Jurkat, Clone E6-1 (cell line): ENCODE data around the gene PANX2. TPM values are rescaled to one million over a fixed set of nuclear protein-coding genes. Genes with fewer than 3 reads are reported as not detected.
"Not testable (repeated sequence)": the region's sequence is repeated elsewhere in the genome, so short reads cannot be mapped to it uniquely, and the experiment has no call there.

Source experiments
- DNase-seq: peaks from one replicate; pipeline ENCODE4 v3.0.0-alpha.2; 2011; ENCODE audit warnings: low read depth, low spot score
- H3K4me3 ChIP-seq: 2 replicates; pipeline ENCODE4 v1.5.1; 2011; ENCODE audit warnings: mild to moderate bottlenecking, low read length, control low read depth, moderate library complexity
- polyA plus RNA-seq: library from polyadenylated mRNA; unstranded; fragments of >200 nt; gene quantifications from one replicate; pipeline ENCODE4 v1.2.1, GENCODE V29; 2012; ENCODE audit warnings: missing spikeins; ENCODE audit not compliant: insufficient read length, insufficient read depth

Gene PANX2, protein sequence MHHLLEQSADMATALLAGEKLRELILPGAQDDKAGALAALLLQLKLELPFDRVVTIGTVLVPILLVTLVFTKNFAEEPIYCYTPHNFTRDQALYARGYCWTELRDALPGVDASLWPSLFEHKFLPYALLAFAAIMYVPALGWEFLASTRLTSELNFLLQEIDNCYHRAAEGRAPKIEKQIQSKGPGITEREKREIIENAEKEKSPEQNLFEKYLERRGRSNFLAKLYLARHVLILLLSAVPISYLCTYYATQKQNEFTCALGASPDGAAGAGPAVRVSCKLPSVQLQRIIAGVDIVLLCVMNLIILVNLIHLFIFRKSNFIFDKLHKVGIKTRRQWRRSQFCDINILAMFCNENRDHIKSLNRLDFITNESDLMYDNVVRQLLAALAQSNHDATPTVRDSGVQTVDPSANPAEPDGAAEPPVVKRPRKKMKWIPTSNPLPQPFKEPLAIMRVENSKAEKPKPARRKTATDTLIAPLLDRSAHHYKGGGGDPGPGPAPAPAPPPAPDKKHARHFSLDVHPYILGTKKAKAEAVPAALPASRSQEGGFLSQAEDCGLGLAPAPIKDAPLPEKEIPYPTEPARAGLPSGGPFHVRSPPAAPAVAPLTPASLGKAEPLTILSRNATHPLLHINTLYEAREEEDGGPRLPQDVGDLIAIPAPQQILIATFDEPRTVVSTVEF
- 1.0 TPM for polyA plus RNA-seq

DNA sequence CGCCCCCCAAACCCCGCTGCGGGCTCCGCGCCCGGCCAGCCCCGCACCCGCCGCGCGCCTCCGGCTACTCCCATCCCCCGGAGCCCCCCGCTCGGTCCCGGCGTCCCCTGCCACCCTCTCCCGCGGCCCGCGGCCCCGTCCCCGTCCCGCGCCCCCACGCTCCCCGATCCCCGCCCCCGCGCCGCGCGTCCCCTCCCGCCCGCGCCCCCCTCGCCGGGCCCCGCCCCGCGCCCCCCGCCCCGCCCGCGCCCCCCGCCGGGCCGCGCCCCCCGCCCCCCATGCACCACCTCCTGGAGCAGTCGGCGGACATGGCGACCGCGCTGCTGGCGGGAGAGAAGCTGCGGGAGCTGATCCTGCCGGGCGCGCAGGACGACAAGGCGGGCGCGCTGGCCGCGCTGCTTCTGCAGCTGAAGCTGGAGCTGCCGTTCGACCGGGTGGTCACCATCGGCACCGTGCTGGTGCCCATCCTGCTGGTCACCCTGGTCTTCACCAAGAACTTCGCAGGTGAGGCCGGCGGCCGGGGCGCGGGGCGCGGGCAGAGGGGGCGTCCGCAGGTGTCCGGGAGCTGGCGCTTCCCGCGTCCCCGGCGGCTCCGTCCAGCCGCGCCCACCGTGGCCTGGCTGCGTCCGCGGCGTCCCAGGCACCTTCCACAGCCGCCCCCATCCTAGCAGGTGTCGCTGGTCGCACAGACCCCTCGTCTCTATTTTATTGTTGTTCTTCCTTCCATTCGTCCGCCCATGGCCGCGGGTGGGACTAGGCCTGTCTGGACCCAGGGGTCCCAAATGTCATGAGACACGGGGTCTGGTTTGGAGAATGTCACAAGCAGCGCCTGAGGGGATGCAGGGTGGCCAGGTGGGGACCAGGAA is at the start of gene PANX2:
Gene PANX2, plus strand, starts transcription at position 279 of the 866 bp plus-strand sequence. Its CDS starts 0 bp downstream, at position 279.
- no peak within 1 kb of the TSS for H3K4me3 ChIP-seq

DNA sequence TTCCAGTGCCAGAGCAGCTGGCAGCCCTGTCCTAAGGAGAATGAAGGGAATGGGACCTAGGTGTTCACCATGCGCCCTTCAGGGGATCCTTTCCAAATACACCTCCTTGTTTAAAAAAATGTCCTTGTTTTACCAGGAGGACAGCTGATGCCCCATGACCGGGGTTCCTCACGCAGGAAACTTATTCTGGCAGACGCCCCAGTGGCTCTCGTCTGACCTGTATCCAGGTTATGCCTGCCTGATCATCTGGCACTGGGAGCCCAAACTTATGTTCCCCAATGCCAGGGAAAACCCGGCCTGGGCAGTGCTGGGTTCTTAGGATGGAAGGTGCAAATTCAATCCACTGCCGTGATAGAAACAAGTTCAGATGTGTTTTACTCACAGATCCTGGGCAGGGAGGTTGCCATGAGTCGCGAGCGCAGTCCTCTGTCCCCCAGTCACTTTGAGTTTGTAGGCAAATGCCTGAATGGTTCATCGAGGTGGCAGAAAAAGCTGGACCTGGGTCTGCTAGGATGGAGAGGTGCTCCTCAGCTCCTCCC is 49.3 kb upstream of the PANX2 start:
- no peak for DNase-seq
- H3K4me3 ChIP-seq = no peak overlapping the region

More for the DNA sequence above, at the start of gene PANX2:
- DNase-seq = no peak

DNA sequence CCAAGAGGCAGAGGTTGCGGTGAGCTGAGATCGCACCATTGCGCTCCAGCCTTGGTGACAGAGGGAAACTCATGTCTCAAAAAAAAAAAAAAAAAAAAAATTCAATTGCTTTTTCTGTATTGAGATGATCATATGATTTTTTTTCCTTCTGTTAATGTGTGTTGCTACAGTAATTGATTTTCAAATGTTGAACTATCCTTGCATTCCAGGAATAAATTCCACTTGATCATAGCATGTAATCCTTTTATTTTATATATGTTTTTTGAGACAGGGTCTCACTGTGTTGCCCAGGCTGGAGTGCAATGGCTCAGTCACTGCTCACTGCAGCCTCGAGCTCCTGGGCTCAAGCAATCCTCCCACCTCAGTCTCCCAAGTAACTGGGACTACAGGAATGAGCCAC is 47.4 kb upstream of the PANX2 start:
- H3K4me3 ChIP-seq = no peak overlapping the region
- no peak for DNase-seq

DNA sequence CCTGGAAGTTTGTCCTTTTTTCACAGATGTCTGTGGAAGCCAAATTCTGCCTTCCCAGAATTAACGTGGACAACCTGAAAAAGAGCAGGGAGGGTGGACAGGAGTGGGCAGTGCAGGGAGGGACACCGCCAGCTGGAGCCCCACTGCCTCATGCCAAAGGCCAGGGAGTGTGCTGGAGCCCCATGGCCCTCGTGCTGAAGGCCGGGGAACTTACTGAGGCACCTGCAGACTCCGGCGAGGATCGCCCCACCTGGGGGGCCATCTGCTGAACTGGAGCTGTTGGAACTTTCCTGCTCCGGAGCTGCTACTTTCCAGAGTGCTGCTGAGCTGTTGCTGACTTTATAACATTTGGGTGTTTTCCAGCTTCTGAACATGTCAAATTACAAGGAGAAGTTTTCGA is 45.5 kb upstream of the PANX2 start:
- no peak overlapping the region for H3K4me3 ChIP-seq
- DNase-seq = no peak

DNA sequence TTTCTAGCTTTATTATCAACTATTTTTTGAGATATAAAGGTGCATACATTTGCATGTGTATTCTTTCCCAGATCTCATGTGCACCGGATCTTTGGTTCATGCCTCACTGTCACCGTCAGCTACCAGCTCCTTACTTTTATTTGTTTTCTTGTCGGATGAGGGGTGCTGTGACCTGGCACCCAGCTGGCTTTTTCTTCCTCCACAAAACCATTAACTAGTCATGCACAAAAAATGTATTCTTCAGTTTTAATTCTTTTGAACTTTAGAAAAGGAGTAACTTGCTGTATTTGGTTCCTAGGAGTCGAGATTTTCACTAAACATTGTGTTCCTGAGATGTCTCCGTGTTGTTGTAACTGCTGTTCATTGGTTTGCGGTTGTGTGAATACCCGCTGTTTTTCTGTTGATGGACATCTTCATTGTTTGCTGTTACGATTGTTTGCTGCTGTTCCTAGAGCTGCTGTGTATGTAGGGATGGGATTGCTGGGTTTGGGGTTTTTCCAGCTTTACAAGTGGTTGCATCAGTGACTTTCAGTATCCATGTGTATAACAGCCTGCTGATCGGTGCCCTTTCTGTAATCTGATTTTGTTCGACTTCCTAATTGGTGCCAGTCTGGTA is 41.3 kb upstream of the PANX2 start:
- no peak overlapping the region for H3K4me3 ChIP-seq
- no peak for DNase-seq

DNA sequence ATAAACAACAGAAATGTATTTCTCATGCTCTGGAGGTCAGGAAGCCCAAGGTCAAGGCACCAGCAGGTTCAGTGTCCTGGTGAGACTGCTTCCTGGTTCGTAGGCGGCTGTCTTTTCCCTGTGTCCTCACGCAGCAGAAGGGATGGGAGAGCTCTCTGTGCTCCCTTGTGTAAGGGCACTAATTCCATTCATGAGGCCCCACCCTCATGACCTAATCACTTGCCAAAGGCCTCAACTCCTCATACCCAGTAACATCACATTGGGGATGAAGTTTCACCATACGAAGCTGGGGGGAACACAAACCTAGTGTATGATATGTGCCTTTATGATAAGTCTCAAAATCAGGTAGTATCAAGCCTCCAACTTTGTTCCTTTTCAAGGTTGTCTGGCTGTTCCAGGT is 38.6 kb upstream of the PANX2 start:
- no peak for DNase-seq
- H3K4me3 ChIP-seq = no peak overlapping the region

DNA sequence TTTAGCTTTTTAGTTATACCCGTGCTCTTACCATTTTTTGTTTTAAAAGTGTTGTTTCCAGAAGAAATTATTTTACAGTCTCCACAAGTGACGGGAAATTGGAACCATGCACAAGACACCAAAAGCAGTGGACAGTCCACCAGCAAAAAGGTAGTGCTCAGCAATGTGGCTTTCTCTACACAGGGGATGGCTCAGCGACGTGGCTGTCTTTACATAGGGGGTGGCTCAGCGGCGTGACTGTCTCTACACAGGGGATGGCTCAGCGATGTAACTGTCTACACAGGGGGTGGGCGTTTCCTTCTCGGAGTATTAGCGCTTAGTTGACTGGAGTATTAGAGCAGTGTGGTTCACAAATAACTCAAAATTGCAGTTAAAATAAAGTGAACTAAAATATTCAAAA is 36.0 kb upstream of the PANX2 start:
- no peak overlapping the region for H3K4me3 ChIP-seq
- DNase-seq = no peak

DNA sequence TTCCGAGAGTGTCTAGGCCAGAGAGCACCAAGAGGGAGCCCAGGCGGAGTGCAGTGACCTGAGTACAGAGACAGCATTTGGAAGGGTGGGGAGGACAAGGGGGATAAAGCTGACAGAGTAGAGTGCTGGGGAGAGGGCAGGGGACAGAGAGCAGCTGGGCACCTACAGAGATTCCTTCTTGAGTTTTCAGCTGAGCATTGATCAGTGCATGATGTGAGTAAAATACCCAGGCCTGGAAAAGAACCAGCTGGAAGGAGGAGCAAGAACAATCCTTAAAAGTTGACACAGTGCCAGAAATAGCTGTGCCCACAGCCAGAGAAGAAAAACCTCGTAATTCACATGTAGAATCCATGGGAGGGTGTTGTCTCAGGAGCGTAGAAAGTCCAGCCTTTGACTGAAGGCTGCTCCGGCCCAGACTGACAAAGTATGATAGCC is 33.9 kb upstream of the PANX2 start:
- DNase-seq = no peak
- H3K4me3 ChIP-seq = no peak overlapping the region

DNA sequence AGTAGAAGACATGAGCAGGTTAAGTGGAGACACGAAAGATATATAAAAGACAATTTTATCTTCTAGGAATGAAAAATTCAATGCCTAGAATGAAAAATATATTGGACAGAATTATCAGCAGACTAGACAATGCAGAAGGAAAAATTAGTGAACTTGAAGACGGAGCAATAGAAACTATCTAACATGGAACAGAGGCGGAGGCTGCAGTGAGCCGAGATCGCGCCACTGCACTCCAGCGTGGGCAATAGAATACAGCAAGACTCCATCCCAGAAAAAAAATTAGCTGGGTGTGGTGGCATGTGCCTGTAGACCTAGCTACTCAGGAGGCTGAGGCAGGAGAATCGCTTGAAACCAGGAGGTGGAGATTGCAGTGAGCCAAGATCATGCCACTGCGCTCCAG is 33.3 kb upstream of the PANX2 start:
- H3K4me3 ChIP-seq, DNase-seq: not testable (repeated sequence)

DNA sequence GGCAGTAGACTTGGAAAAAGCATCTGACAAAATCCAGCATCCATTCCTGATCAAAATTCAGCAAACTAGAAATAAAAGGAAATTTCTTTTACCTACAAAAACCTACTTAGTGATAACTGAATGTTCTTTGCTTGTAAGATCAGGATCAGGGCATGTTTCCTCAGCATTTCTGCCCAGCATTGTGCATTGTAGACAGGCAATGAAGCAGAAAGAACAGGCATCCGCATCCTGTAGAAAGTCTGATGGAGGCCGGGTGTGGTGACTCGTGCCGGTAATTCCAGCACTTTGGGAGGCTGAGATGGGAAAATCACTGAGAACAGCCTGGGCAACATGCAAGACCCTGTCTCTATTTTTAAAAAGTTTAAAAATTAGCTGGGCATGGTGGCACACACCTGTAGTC is 32.5 kb upstream of the PANX2 start:
- H3K4me3 ChIP-seq = no peak overlapping the region
- DNase-seq = no peak

DNA sequence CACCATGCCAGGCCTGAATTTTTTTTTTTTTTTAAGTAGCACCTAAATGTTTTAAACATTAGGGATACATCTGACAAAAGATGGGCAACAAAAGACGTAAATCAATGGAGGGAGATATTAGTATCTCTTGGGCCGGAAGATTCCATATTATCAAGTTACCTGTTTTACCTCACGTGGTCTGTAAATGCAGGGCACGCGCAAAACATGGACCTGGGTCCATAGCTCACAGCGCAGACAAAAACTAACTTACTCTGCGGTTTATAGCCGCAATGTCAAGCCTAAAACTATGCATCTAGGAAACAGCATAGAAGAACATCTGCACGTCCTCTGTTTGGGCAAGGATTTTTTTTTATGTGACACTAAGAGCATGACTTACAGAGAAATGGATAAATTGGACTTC is 31.5 kb upstream of the PANX2 start:
- no peak for DNase-seq
- no peak overlapping the region for H3K4me3 ChIP-seq

DNA sequence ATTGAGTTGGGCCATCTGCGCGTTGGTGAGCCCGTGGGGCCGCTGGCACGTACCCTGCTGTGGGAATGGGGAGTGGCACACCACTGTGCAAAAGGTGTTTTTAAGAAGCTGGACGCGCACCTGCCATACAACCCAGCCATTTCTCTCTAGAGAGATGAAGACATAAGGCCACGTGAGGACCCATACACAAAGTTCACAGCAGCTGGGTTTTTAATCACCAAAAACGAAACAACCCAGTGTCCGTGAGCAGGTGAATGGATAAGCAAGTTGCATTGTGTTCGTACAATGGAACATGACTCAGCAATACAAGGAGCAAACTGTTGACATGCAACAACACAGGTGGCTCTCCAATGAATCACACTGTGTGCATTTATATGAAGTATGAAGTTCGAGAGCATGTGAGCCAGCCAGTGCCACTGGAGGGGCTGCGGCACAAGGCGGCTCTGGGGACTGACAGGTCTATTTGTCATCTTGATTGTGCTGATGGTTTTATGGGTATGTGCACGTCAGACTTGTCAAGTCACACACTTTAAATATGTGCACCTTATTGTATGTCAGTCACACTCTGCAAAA is 30.6 kb upstream of the PANX2 start:
- DNase-seq = peak; percentile 24
- H3K4me3 ChIP-seq = no peak overlapping the region

DNA sequence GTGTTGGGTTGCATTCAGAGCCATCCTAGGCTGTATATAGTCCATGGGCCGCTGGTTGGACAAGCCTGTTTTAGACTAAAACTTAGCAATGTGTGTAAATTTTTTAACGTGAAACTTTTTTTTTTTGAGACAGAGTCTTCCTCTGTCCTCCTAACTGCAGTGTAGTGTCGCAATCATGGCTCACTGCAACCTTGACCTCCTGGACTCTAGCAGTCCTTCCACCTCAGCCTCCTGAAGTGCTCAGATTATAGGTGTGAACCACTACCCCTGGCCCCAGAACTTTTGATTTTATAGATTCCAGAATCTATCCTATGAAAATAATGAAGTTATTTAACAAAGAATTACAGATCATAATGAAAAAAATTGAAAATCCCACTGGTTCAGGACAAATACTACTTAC is 29.9 kb upstream of the PANX2 start:
- no peak for DNase-seq
- no peak overlapping the region for H3K4me3 ChIP-seq

DNA sequence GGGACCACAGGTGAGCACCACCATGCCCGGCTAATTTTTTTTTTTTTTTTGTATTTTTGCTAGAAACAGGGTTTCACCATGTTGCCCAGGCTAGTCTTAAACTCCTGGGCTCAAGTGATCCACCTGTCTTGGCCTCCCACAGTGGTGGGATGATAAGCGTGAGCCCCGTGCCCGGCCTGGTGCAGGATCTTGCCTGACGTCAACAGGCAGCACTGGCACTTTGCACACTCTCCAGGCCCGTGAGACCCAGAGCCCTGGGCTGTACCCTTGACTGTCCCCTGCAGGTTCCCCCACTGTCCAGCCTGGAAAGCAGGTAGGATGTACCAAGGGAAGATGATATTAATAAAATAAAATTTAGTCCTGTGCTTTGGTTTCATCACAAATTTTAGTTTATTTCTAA is 29.1 kb upstream of the PANX2 start:
- DNase-seq = no peak
- no peak overlapping the region for H3K4me3 ChIP-seq

DNA sequence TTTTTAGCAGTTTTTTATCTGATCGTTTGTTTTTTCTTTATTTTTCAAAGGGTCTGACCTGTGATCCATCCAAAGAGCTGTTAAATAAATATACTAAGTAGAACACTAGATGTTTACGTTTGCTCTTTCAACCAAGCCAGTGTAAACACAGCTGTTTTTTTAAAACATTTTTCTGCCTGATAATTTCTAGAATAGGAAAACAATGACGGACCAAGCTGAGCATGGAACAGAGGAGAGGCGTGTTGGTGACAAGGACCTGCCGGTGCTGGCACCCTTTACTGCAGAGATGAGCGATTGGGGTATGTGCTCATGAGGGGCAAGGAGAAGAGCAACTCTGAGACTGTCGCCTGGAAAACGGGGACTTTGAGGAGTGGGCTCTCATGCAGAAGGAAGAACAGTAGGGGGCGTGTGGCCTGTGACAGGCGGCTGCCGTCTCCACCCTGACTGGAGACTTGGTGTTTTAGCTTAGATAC is 28.6 kb upstream of the PANX2 start:
- DNase-seq = peak; percentile 17
- no peak overlapping the region for H3K4me3 ChIP-seq

DNA sequence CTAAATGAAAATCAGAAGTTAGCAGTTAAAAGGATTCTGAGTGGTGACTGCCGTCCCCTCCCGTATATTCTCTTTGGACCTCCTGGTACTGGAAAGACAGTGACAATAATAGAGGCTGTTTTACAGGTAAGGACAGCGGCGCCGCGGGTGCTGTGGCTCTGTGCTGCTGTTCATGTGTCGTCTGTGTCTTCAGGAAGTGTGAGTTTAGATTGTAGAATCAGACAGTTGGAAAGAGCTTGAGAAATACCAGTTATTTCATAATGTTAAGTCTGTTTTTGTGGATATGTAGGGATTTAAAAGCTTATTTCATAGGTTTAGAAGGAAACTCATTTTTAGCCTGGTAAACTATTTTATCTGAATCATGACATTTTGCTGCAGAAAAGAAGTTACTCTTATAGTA is 27.4 kb upstream of the PANX2 start:
- no peak overlapping the region for H3K4me3 ChIP-seq
- no peak for DNase-seq

DNA sequence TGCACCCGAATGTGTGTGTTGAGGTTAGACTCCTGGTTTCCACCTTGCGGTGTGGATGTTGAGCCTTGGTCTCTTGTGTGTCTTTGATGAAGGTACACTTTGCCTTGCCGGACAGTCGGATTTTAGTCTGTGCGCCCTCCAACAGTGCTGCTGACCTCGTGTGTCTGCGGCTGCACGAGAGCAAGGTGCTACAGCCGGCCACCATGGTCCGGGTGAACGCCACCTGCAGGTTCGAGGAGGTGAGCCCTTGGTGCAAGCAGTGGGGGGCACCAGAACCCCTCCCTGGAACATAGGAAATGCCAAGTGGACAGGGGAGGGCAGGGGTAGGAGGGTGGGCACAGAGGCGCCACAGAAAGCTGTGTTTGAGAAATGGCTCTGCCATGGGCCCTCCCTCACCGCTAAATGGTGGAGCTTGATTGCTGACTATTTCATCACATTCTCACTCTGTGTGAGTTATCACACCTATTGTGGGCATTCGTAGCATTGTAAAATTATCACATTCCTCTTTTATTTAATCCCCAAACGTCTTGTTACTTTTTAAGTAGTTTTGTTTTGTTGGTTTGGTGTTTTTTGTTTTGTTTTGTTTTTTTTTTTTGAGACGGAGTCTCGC is 26.4 kb upstream of the PANX2 start:
- no peak overlapping the region for H3K4me3 ChIP-seq
- no peak for DNase-seq

DNA sequence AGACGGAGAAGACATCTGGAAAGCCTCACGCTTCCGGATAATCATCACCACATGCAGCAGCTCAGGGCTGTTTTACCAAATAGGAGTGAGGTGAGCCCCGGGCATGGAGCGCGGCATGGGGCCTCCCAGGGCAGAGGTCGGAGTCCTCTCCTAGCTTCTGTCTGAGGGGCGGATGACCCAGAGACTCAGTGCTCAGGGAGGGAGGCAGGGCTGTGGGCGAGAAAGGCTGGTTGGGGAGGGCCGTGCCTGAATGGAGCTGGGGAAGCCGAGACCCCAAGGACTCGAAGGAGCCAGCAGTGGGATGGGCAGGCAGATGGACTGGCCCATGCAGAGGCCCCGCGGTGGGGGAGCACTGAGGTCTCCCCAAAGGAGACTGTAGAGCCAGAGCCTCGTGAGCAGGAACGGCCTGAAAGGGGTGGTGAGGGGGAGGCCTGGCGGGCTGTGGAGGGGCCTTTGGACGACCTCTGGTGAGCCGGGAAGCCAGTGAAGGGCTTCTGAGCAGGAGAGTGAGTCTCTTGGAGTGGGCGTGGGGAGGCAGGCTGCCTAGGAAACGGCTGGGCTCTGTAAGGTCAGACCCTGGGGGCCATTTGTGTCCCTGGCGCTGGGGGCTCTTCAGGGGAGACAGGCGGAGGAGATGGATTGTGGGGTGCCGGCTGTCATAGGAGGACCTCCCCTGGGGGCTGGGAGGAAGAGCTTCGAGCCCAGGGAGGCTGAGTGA is 24.7 kb upstream of the PANX2 start:
- DNase-seq = no peak
- no peak overlapping the region for H3K4me3 ChIP-seq
